GM23338 (cell line): ENCODE measurements around the gene CDK18. TPM values are rescaled to one million over a fixed set of nuclear protein-coding genes. Genes with fewer than 3 reads are reported as not detected.

ENCODE experiments used
- ATAC-seq: fragments of 200-7000 bp; cut with Tn5 transposase; 3 replicates; pipeline ENCODE4 v1.9.1; 2020
- DNase-seq: peaks from one replicate; pipeline ENCODE4 v3.0.0-alpha.2; 2015; ENCODE audit warnings: low spot score
- H2AFZ ChIP-seq: fragments of 200-600 bp; sonication (generic); 2 replicates; pipeline ENCODE4 v1.8.0; 2016; ENCODE audit warnings: antibody characterized with exemption, mild to moderate bottlenecking, moderate library complexity
- H3F3A ChIP-seq: fragments of 200-600 bp; sonication (generic); replicated peaks from 2 replicates; pipeline ENCODE4 v1.8.0; 2017; ENCODE audit warnings: antibody characterized with exemption, mixed run types, low read depth
- H3K27ac ChIP-seq: fragments of 200-600 bp; sonication (generic); 2 replicates; pipeline ENCODE4 v1.6.1; 2016; ENCODE audit warnings: low read depth
- H3K27me3 ChIP-seq: fragments of 200-600 bp; sonication (generic); 2 replicates; pipeline ENCODE4 v1.8.0; 2016; ENCODE audit warnings: mild to moderate bottlenecking, mixed run types, moderate library complexity; ENCODE audit not compliant: insufficient read depth
- H3K36me3 ChIP-seq: fragments of 200-600 bp; sonication (generic); 2 replicates; pipeline ENCODE4 v1.8.0; 2016; ENCODE audit warnings: mild to moderate bottlenecking; ENCODE audit not compliant: insufficient read depth
- H3K4me1 ChIP-seq: fragments of 200-600 bp; sonication (generic); 2 replicates; pipeline ENCODE4 v1.8.0; 2016; ENCODE audit warnings: mild to moderate bottlenecking, moderate library complexity; ENCODE audit not compliant: insufficient read depth
- H3K4me2 ChIP-seq: fragments of 200-600 bp; sonication (generic); 2 replicates; pipeline ENCODE4 v1.7.1; 2017; ENCODE audit warnings: mixed run types
- H3K4me3 ChIP-seq: fragments of 200-600 bp; sonication (generic); 2 replicates; pipeline ENCODE4 v1.6.1; 2016; ENCODE audit warnings: mixed run types
- H3K79me2 ChIP-seq: fragments of 200-600 bp; sonication (generic); replicated peaks from 2 replicates; pipeline ENCODE4 v1.8.0; 2017; ENCODE audit warnings: mild to moderate bottlenecking; ENCODE audit not compliant: insufficient read depth
- H3K9me2 ChIP-seq: fragments of 200-600 bp; sonication (generic); 2 replicates; pipeline ENCODE4 v1.8.0; 2017; ENCODE audit not compliant: insufficient read depth
- H4K20me1 ChIP-seq: fragments of 200-600 bp; sonication (generic); replicated peaks from 2 replicates; pipeline ENCODE4 v1.8.0; 2017; ENCODE audit warnings: mild to moderate bottlenecking; ENCODE audit not compliant: insufficient read depth
- H3K27ac Mint-ChIP-seq: 2 replicates; pipeline ENCODE4 v1.8.0; 2020; ENCODE audit warnings: inconsistent platforms, mild to moderate bottlenecking, moderate library complexity, mixed read lengths
- H3K27me3 Mint-ChIP-seq: 3 replicates; pipeline ENCODE4 v1.8.0; 2022; ENCODE audit warnings: low read depth, mild to moderate bottlenecking, moderate library complexity, mixed read lengths, inconsistent platforms; ENCODE audit not compliant: insufficient read depth, poor library complexity
- H3K36me3 Mint-ChIP-seq: 3 replicates; pipeline ENCODE4 v1.8.0; 2021; ENCODE audit warnings: low read depth, mild to moderate bottlenecking, inconsistent platforms, moderate library complexity, mixed read lengths
- H3K4me1 Mint-ChIP-seq: 3 replicates; pipeline ENCODE4 v1.8.0; 2020; ENCODE audit warnings: mild to moderate bottlenecking, inconsistent platforms, mixed read lengths
- H3K4me3 Mint-ChIP-seq: 3 replicates; pipeline ENCODE4 v1.8.0; 2021; ENCODE audit warnings: moderate library complexity, mild to moderate bottlenecking, inconsistent platforms, mixed read lengths
- H3K9me3 Mint-ChIP-seq: 3 replicates; pipeline ENCODE4 v1.8.0; 2020; ENCODE audit warnings: moderate library complexity, mild to moderate bottlenecking, inconsistent platforms, mixed read lengths
- EZH2 ChIP-seq: fragments of 200-600 bp; sonication (generic); IDR thresholded peaks from one replicate; pipeline ENCODE4 v1.8.0; 2017; ENCODE audit warnings: antibody characterized with exemption, mild to moderate bottlenecking, low read depth; ENCODE audit not compliant: unreplicated experiment
- EZH2phosphoT487 ChIP-seq: fragments of 200-600 bp; sonication (generic); IDR thresholded peaks from one replicate; pipeline ENCODE4 v1.8.1; 2018; ENCODE audit warnings: antibody characterized with exemption; ENCODE audit not compliant: unreplicated experiment
- NANOG ChIP-seq: IDR thresholded peaks from 2 replicates; pipeline ENCODE4 v1.6.1; 2016; ENCODE audit warnings: antibody characterized with exemption, borderline replicate concordance
- POLR2AphosphoS5 ChIP-seq: IDR thresholded peaks from 2 replicates; pipeline ENCODE4 v1.6.1; 2016; ENCODE audit warnings: antibody characterized with exemption, low read depth
- STAT1 ChIP-seq: IDR thresholded peaks from one replicate; pipeline ENCODE4 v1.6.1; 2016; ENCODE audit warnings: antibody characterized with exemption; ENCODE audit not compliant: unreplicated experiment
- polyA plus RNA-seq: library from polyadenylated mRNA; unstranded; fragments of >200 nt; fragmentation: Nextera tagmentation; extraction: Ambion mirVana; gene quantifications from 2 replicates; pipeline ENCODE4 v1.2.1, GENCODE V29; 2016
- total RNA-seq: library from RNA; depleted of rRNA; stranded (reverse); fragments of >200 nt; shearing (Covaris generic); gene quantifications from 2 replicates; pipeline ENCODE4 v1.2.3, GENCODE V29; 2014
- TF ChIP-seq, protein P1 (sequence below): IDR thresholded peaks from one replicate; pipeline ENCODE4 v1.6.1; 2018; ENCODE audit warnings: antibody characterized with exemption; ENCODE audit not compliant: unreplicated experiment
- TF ChIP-seq, protein P2 (sequence below): IDR thresholded peaks from 2 replicates; pipeline ENCODE4 v1.6.1; 2016; ENCODE audit warnings: antibody characterized with exemption
- TF ChIP-seq, protein P3 (sequence below), 2 experiments: fragments of 200-600 bp in 1 of 2; sonication (generic) in 1 of 2; conservative IDR thresholded peaks; 2 replicates each; pipeline versions ENCODE4 v1.5.1 to v1.6.1; 2016 to 2017; ENCODE audit warnings: antibody characterized with exemption in 2 of 2, low read depth in 2 of 2, mild to moderate bottlenecking in 2 of 2, moderate library complexity in 1 of 2

CDK18 gene
- total and polyA plus RNA-seq, 2 experiments from 2014 or later, result 21.1 to 46.5 TPM

DNA sequence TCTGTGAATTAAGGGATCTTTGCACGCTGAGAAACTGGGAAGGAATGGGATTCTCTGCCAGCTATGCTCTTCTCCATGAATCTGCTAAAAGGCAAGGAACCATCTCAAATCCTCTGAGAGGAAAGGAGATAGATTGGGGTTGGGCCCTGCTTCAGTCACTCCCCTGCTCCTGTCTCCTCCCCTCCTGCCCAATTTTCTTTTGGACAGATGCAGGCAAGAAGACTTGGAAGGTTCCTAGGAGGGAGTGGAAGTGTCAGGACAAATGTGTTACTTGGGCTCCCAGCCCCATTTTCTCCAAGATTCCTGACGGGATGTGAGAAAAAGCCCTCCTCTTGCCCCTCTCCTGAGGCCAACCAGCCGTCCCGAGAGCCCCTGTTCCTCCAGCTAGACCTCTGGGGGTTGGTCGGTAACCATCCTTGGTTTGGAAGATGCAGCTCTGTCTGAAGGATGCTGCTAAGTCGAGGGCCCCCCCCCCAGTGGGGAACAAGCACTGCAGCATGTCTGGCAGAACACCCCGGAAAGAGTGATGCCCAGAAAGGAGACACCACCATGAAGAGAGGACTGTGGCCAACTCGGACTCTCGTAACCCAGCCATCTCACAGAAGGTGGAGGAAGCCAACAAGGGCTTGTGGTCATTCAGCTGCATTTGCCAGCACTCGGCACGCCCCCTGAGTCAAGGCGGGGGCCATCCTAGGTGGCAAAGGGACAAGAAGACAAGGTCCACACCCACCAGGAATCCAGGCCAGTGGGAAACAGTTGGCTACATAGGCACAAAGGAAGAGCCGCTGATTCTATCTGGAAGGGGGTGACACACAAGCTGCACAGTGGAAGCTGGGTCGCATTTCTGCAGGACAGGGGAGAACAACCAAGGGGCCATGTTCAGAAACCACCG, 43.7 kb downstream of the CDK18 start (continued):
- TF ChIP-seq NANOG, result no peak

DNA sequence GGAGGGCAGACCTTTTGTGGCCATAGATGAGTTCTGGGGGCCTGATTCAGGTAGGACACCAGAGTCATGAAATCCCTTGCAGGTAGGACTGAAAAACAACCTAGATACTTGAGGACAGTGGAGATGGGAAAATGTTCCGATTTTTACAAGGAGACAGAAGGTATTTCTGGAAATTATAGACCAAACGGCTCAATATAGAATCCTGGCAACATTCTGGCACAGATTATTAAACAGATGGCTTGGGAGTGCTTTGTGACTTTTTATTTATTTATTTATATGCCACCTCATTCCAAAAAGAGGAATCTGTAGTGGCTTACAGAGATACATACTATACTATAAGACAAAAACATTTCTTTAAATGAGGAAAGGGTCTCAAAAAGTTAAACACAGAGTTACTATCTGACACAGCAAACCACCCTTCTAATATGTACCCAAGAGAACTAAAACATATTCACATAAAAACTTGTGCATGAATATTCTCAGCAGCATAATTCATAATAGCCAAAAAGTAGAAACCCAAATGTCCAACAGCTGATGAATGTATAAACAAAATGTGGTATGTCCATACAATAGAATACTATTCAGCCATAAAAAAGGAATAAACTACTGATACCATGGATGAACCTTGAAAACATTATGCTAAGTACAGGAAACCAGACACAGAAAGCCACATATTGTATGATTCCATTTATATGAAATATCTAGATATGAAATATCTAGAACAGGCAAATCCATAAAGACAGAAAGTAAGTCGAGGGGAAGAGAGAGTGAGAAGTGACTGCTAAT, 49.8 kb downstream of the CDK18 start:
- Histone ChIP-seq H3K36me3 (0 out of 2 replicates have a peak, but pooled peaks cover 5% of the 10 kb centered on the region), H3K4me2 (no peak overlapping the region), H3K27me3 (no peaks in the 10 kb centered on the region), H3K9me2 (no peaks in the 10 kb centered on the region), H4K20me1 (no peaks in the 10 kb centered on the region), H3K27ac (no peak overlapping the region), H3K4me1 (no peaks in the 10 kb centered on the region), H3K4me3 (no peak overlapping the region), H2AFZ (no peak overlapping the region), H3F3A (peaks cover 5% of the 10 kb centered on the region; the same call in 1 of the 2 replicates), H3K79me2 (no peaks in the 10 kb centered on the region)
- Mint-ChIP-seq H3K27ac (no peak overlapping the region), H3K27me3 (peaks cover 4% of the 10 kb centered on the region), H3K4me3 (no peak overlapping the region), H3K36me3 (no peaks in the 10 kb centered on the region), H3K9me3 (peaks cover 16% of the 10 kb centered on the region; the same call in 2 of the 3 replicates), H3K4me1 (no peaks in the 10 kb centered on the region)
- ATAC-seq (no peak), DNase-seq (no peak)
- TF ChIP-seq POLR2AphosphoS5, result no peak
- TF ChIP-seq, protein P1, sequence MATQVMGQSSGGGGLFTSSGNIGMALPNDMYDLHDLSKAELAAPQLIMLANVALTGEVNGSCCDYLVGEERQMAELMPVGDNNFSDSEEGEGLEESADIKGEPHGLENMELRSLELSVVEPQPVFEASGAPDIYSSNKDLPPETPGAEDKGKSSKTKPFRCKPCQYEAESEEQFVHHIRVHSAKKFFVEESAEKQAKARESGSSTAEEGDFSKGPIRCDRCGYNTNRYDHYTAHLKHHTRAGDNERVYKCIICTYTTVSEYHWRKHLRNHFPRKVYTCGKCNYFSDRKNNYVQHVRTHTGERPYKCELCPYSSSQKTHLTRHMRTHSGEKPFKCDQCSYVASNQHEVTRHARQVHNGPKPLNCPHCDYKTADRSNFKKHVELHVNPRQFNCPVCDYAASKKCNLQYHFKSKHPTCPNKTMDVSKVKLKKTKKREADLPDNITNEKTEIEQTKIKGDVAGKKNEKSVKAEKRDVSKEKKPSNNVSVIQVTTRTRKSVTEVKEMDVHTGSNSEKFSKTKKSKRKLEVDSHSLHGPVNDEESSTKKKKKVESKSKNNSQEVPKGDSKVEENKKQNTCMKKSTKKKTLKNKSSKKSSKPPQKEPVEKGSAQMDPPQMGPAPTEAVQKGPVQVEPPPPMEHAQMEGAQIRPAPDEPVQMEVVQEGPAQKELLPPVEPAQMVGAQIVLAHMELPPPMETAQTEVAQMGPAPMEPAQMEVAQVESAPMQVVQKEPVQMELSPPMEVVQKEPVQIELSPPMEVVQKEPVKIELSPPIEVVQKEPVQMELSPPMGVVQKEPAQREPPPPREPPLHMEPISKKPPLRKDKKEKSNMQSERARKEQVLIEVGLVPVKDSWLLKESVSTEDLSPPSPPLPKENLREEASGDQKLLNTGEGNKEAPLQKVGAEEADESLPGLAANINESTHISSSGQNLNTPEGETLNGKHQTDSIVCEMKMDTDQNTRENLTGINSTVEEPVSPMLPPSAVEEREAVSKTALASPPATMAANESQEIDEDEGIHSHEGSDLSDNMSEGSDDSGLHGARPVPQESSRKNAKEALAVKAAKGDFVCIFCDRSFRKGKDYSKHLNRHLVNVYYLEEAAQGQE, result no peak

DNA sequence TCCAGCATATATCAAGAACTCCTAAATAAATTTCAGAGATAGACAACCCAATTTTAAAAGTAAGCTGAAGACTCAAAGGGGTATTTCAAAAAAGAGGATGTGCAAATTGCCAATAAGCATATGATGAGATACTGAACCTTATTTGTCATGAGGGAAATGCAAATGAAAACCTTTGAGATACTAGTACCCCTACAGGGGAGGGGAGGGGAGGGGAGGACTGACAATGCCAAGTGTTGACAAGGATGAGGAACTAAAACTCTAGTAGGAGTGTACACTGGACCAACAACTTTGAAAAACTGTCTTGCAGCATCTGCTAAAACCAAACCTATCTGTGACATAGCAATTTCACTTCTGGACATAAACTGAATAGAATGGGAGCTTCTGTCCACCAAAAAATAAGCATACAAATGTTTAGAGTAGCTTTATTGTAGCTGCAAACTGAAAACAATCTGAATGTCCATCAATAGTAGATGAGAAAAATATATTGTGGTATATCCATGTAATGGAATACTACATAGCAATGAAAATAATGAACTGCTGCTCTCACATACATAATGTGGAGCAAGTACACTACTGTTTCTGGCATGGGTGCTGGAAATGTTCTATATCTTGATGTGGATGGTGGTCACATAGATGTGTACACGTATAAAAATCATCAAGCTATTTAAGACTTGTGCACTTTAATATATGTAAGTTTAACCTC, 57.2 kb downstream of the CDK18 start:
- no peak overlapping the region for H3K27ac Mint-ChIP-seq
- no peaks in the 10 kb centered on the region for H3K9me2 ChIP-seq
- no peaks in the 10 kb centered on the region; the same call in 2 of the 3 replicates for H3K36me3 Mint-ChIP-seq
- peaks cover 8% of the 10 kb centered on the region for H3K27me3 Mint-ChIP-seq
- H3K27me3 ChIP-seq, result peaks cover 14% of the 10 kb centered on the region
- no peak overlapping the region for H3K4me3 ChIP-seq
- H3K4me2 ChIP-seq, result no peak overlapping the region
- H3K27ac ChIP-seq, result no peak overlapping the region
- no peaks in the 10 kb centered on the region for H3K79me2 ChIP-seq
- H3F3A ChIP-seq, result no peaks in the 10 kb centered on the region
- no peaks in the 10 kb centered on the region for H4K20me1 ChIP-seq
- H3K4me3 Mint-ChIP-seq, result no peak overlapping the region; the same call in 2 of the 3 replicates
- peaks cover 30% of the 10 kb centered on the region for H3K9me3 Mint-ChIP-seq
- no peaks in the 10 kb centered on the region for H3K4me1 ChIP-seq
- H3K36me3 ChIP-seq, result no peaks in the 10 kb centered on the region
- H2AFZ ChIP-seq, result no peak overlapping the region
- no peak for DNase-seq
- peaks cover 3% of the 10 kb centered on the region; the same call in 1 of the 3 replicates for H3K4me1 Mint-ChIP-seq
- no peak for ATAC-seq
- TF ChIP-seq, protein P2, sequence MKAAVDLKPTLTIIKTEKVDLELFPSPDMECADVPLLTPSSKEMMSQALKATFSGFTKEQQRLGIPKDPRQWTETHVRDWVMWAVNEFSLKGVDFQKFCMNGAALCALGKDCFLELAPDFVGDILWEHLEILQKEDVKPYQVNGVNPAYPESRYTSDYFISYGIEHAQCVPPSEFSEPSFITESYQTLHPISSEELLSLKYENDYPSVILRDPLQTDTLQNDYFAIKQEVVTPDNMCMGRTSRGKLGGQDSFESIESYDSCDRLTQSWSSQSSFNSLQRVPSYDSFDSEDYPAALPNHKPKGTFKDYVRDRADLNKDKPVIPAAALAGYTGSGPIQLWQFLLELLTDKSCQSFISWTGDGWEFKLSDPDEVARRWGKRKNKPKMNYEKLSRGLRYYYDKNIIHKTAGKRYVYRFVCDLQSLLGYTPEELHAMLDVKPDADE, result no peak
- TF ChIP-seq, protein P1, result no peak
- TF ChIP-seq, protein P3, sequence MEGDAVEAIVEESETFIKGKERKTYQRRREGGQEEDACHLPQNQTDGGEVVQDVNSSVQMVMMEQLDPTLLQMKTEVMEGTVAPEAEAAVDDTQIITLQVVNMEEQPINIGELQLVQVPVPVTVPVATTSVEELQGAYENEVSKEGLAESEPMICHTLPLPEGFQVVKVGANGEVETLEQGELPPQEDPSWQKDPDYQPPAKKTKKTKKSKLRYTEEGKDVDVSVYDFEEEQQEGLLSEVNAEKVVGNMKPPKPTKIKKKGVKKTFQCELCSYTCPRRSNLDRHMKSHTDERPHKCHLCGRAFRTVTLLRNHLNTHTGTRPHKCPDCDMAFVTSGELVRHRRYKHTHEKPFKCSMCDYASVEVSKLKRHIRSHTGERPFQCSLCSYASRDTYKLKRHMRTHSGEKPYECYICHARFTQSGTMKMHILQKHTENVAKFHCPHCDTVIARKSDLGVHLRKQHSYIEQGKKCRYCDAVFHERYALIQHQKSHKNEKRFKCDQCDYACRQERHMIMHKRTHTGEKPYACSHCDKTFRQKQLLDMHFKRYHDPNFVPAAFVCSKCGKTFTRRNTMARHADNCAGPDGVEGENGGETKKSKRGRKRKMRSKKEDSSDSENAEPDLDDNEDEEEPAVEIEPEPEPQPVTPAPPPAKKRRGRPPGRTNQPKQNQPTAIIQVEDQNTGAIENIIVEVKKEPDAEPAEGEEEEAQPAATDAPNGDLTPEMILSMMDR (conservative IDR thresholded peaks at IDR 0.05; ENCODE audit: low read depth in 2 of 2), result no peak
- TF ChIP-seq STAT1, result no peak
- no peak for TF ChIP-seq EZH2phosphoT487
- no peak for TF ChIP-seq POLR2AphosphoS5
- TF ChIP-seq EZH2, result no peak
